GM18498 (cell line): ENCODE results near the gene CALHM5.
A peak's percentile ranks its signal among the peaks of the same experiment; 100 is the strongest.
"Not testable (repeated sequence)": the region's sequence is repeated elsewhere in the genome, so short reads cannot be mapped to it uniquely, and the experiment has no call there.

ENCODE experiments used
- ATAC-seq: cut with Tn5 transposase; IDR thresholded peaks from one replicate; pipeline ENCODE4 v1.9.1; 2021; ENCODE audit warnings: mild to moderate bottlenecking, moderate library complexity; ENCODE audit not compliant: unreplicated experiment

Gene CALHM5

DNA sequence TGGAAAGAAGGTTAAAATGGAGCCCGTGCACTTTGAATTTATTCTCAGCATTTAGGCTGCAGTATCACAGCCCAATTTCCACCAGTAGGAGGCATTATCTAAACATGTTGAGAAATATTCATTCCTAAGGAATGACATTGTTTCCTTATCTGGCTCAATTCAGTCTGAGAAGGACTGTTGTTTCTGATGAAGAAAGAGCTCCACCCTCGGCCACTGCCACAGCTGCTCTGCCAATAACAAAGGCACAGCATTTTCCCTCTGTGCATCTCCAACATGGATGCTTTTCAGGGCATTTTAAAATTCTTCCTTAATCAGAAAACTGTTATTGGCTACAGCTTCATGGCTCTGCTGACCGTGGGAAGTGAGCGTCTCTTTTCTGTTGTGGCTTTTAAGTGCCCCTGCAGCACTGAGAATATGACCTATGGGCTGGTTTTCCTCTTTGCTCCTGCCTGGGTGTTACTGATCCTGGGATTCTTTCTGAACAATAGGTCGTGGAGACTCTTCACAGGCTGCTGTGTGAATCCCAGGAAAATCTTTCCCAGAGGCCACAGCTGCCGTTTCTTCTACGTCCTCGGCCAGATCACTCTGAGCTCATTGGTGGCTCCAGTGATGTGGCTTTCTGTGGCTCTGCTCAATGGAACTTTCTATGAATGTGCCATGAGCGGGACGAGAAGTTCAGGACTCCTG is at the start of gene CALHM5:
Gene CALHM5, plus strand, starts transcription at position 216 of the 687 bp plus-strand sequence. Its CDS starts 58 bp downstream, at position 274.
- no peak for ATAC-seq

GRCh38 chr6:116461932-116462885 is 49.2 kb upstream of the CALHM5 start:
- ATAC-seq = peak; percentile 78

GRCh38 chr6:116463301-116463700 is 48.1 kb upstream of the CALHM5 start:
- ATAC-seq = no peak

DNA sequence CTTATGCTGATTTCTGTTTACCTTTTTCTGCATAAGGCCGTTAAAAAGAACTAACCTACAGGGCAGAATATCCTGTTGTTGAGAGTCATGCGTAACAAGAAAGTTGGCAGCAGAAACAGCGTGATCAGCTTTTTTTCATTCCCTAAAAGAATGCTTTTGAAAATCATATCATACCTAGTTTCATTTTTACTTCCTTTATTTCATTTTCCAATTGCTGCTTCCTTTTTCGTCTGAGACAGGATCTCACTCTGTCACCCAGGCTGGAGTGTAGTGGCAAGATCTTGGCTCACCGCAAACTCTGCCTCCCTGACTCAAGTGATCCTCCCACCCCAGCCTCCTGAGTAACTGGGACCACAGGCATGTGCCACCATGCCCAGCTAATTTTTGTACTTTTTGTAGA is 46.2 kb upstream of the CALHM5 start:
- ATAC-seq = no peak

DNA sequence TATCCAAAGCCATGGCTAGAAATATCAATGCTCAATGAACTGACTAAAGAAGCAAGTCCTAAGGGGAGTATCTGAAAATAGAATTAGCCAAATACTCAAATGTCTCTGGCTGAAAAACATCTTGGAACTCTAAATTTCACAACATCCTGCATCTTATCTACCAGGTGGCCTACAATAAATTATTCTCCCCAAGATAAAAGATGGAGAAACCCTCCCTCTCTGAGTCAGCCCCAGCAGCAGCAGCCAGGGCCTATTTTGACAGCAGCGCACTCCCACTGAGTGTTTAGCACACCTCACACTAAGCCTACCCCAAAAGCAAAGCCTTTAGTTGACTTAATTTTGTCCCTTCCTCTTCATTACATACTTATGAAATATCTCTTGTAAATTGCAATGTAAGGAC is 44.3 kb upstream of the CALHM5 start:
- ATAC-seq = no peak

DNA sequence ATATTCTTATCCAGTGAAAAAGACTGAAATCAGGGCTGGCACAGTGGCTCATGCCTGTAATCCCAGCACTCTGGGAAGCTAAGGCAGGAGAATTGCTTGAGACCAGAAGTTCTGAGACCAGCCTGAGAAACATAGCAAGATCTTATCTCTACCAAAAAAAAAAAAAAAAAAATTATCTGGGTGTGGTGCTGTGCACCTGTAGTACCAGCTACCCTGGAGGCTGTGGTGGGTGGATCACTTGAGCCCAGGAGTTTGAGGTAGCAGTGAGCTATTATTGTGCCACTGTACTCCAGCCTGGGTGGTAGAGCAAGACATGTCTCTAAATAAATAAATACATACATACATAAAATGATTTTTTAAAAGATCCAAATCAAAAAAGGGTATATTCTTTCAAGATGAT is 43.9 kb upstream of the CALHM5 start:
- ATAC-seq = no peak

DNA sequence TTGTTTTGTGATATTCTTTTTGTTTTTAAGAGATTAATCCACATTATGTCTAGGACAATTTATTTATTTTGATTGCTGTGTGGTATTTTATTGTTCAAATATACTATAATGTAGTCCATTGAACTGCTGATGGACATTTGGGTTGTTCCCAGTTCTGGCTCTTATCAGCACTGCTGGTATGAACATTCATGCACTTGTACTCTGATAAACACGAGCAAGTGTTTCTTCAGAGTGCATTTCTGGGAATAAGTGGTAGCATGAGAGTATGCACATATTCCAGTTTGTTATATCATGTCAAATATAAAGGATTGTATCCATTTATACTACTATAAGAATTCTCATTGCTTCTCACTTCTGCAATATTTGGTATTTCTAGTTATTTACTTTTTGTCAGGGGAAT is 43.1 kb upstream of the CALHM5 start:
- ATAC-seq = no peak

DNA sequence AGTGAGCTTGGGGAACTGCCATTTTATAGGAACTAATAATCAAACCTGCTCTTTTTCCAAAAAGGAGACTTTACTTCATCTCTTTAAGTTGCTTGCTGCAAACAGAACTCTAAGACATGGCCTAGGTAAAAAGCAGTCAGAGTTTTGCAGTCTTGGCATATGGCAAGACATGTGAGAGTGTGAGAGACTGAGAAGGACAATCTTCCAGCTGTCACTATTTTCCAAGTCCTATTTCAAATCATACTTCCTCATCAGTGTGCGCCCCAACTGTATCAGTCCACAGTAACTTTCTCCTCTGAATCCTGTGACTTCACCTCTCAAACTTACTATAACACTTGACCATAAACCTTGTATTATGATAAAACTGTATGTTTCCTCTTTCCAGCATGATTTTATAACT is 39.9 kb upstream of the CALHM5 start:
- ATAC-seq = no peak

DNA sequence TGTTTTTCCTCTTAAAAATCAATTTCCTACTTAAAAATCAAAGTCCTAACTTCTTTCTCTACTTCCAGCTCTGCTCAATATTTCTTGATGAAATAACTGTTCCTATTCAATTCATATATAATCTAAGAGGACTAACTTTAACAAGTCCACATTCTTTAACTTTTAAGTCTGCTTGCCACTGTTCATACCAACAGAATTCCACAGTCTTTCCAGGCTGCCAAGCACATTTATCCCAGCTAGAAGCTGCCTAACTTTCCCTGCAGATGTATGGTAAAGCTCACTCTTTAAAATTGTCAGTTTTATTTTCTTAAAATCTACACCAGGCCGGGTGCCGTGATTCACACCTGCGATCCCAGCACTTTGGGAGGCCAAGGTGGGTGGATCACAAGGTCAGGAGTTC is 38.7 kb upstream of the CALHM5 start:
- no peak for ATAC-seq

DNA sequence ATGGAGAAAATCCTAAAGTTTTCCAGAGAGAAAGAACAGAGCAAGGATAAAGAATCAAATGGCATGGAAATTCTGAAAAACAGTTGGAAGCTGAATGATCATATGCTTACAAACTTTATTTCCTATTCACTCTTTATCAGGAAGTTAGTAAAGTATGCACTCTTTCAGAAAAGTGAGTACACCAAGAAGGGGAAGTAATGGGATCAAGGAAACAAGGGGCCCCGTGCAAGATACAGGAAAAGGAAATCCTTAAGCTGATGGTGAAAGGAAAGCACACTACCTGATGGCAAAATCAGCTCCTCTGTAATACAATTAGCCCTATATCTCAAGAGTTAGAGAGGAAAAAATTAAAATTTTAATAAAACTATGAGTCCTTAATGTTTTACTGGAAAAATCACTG is 36.3 kb upstream of the CALHM5 start:
- ATAC-seq = no peak

- ATAC-seq = peak; percentile 100
Observed at GRCh38 chr6:116476002-116476678, 35.3 kb upstream of the CALHM5 start.

DNA sequence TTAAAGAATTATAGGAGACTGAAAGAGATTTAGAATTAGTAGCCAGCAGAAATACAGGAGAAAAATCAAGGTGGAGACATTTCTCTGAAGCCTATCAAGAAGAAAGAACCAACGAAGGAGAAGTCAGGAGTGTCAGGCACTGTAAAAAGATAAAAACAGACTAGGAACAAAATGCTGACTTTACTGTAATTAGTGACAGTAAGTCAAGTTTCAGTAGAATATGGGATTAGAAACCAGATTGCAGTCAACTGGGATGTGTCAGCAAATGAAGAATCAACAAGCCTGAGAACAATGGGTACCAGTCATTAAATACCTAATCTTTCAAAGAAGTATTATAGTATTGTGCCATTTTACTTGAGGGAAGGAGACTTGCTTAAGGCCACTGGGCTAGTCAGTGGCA is 28.7 kb upstream of the CALHM5 start:
- no peak for ATAC-seq

- no peak for ATAC-seq
Observed at GRCh38 chr6:116483616-116484015, 27.8 kb upstream of the CALHM5 start.

DNA sequence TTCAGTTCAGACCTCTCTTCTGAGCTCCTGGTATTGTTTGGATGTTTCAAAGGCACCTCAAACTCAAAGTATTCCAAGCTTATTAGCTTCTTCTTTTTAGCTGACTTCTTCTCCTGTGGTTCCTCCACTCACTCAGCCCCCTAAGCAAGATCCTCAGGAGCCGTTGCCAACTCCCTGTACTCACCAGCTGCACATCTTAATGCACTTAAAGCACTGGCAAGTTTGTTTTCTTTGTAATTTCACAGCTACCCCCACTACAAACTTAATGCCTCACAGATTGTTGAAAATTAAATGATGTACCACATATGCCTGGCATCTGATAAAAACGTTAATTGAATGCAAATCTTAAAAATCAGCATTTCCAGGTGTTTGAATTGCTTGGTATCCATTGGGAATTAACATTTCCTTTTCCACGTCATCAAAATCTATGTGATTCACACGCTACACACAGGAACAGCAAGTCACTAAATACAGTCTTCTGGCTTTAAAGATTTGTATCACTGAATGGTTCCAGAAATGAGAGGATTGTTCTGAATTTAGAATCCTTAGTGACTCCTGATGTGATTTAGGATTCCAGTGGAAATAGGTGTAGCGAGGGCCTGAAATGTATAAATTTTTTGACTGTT is 25.8 kb upstream of the CALHM5 start:
- no peak for ATAC-seq

DNA sequence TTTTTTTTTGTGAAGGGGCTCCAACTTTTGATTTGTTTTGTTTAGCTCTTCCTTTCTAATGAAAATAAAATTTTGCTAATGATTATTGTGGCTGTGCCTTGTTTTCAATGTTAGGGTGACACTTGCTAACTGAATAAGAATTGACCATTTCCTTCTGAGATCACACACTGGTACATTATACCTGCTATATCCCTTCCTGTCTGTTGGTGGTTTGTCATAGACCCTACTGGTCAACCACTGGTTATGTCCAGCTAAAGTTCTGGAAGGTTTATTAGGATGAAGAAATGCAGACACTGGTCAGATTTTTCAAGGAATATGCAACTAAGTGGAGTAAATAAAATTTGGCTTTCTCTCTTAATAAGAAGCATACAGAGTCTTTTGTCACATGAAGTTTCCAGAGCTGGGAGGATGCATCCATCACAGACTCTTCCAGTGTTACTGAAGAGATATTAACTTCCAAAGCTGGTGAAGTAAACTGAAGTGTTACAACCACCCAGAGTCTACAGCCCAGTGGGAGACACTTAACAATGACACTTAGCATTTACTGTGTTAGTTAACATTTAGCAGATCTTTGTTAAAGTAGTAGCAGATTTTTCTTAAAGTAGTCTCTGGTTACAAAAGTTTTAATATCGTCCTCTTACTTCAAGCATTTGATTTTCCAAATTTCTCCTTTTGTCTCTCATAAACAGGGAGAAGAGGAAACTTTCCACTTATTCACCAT is 19.7 kb upstream of the CALHM5 start:
- ATAC-seq = no peak

DNA sequence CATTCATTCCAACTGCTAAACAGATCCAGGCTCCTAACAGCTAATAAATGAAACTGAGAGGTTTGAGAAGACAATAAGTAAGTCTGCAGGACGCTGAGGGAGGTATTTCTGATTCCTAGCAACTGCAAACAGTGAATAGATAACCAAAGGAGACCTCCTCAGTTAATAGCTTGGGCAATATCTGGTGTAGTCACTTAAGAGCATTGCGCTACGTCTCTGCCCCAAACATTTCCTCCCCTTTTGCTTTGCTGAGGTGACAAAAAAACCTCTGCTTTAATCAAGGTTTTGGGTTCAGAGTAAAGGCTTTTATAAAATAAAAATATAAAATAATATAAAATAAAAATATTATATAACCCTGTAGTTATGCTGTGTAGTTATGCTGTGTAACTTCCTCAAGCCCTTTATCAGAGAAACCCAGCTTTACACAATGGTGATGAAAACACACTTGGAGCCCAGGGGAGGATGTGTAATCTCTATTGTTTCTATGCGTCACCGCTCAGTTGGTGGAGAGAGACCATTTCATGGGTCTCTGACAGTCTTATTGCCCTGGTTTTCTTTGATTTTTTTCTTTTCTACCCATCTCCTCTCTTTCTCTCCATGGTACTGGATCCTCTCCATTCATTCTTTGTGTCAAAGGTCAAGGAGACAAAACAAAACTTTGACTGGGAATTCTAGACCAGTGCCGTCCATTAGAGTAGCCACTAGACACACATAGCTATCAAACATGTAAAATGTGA is 18.9 kb upstream of the CALHM5 start:
- no peak for ATAC-seq

- ATAC-seq = not testable (repeated sequence)
Observed at GRCh38 chr6:116495161-116495560, 16.3 kb upstream of the CALHM5 start.

DNA sequence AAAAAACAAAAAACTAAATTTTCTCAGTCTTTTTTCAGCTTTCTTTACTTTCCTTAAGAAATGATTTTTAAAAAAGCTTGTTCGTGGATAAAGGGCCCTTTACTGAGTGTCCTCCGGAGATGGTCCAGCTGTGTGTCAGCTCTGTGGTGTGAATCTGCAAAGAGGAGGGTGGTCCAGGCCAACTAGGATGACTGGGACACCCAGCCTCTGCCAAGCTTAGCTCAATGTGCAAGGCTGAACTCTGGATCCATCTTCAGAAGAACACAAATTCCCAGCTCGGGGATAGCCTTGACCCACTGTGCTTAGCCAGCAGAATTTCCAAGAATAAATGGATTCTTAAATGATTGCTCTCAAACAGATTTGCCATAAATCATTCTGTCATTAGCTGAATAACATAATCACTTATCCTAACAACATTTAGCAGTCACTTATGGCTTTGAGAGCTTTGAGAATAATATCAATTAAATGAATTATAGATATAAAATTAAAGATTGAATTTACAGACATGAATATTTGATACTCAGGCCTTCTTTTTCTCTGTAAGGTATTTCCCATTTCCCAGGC is 14.2 kb upstream of the CALHM5 start:
- ATAC-seq = no peak

DNA sequence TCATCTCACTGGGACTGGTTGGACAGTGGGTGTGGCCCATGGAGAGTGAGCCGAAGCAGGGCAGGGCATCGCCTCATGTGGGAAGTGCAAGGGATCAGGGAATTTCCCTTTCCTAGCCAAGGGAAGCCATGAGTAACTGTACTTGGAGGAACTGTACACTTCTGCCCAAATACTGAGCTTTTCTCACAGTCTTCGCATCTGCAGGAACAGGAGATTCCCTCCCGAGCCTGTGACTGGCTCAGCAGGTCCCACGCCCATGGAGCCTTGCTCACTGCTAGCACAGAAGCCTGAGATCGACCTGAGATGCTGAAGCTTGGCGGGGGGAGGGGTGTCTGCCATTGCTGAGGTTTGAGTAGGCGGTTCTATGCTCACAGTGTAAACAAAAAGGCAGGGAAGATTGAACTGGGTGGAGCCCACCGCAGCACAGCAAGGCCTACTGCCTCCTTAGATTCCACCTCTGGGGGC is 10.4 kb upstream of the CALHM5 start:
- no peak for ATAC-seq
